H1 (cell line): ENCODE measurements around the gene IFT81.

Experiments used
- ASH2L ChIP-seq: fragments of 200-600, 300-600 bp; sonication (generic); IDR thresholded peaks from one replicate; pipeline ENCODE4 v1.7.1; 2017; ENCODE audit warnings: low read length
- CEBPB ChIP-seq: IDR thresholded peaks from 2 replicates; pipeline ENCODE4 v1.6.1; 2012; ENCODE audit warnings: low read depth, low read length
- EGR1 ChIP-seq: IDR thresholded peaks from 2 replicates; pipeline ENCODE4 v1.6.1; 2011; ENCODE audit warnings: low read depth, low read length, borderline replicate concordance
- GABPA ChIP-seq: IDR thresholded peaks from 2 replicates; pipeline ENCODE4 v1.6.1; 2011; ENCODE audit warnings: mild to moderate bottlenecking, low read length, moderate library complexity, borderline replicate concordance; ENCODE audit not compliant: insufficient read depth
- HDAC2 ChIP-seq, 2 experiments: fragments of 300-600 bp in 1 of 2; sonication (generic) in 1 of 2; IDR thresholded peaks; 2 replicates each; pipeline ENCODE4 v1.6.1; 2011 to 2012; ENCODE audit warnings: low read depth in 2 of 2, low read length in 2 of 2, mild to moderate bottlenecking in 2 of 2, moderate library complexity in 2 of 2, borderline replicate concordance in 1 of 2, inconsistent platforms in 1 of 2
- POLR2AphosphoS5 ChIP-seq: IDR thresholded peaks from 2 replicates; pipeline ENCODE4 v1.6.1; 2011; ENCODE audit warnings: low read depth, low read length
- RFX5 ChIP-seq: IDR thresholded peaks from 2 replicates; pipeline ENCODE4 v1.6.1; 2011; ENCODE audit warnings: low read depth, low read length, improper control_type of control experiment, borderline replicate concordance
- RXRA ChIP-seq: IDR thresholded peaks from 2 replicates; pipeline ENCODE4 v1.6.1; 2011; ENCODE audit warnings: low read depth, mild to moderate bottlenecking, low read length, moderate library complexity; ENCODE audit not compliant: insufficient read depth
- SIX5 ChIP-seq: IDR thresholded peaks from 2 replicates; pipeline ENCODE4 v1.6.1; 2011; ENCODE audit warnings: mild to moderate bottlenecking, low read depth, low read length
- TAF1 ChIP-seq: IDR thresholded peaks from 2 replicates; pipeline ENCODE4 v1.6.1; 2011; ENCODE audit warnings: mild to moderate bottlenecking, low read depth, low read length
- ZNF274 ChIP-seq: IDR thresholded peaks from 2 replicates; pipeline ENCODE4 v1.7.0; 2012; ENCODE audit warnings: low read length, borderline replicate concordance; ENCODE audit errors: extremely low read depth
- TF ChIP-seq, protein P1 (sequence below), 3 experiments: IDR thresholded peaks; 1 replicate in 2 of 3; 2 replicates in 1 of 3; pipeline versions ENCODE4 v1.5.1 to v1.6.1; 2011; ENCODE audit warnings: low read length in 3 of 3, mild to moderate bottlenecking in 3 of 3, inconsistent platforms in 2 of 3, low read depth in 1 of 3, moderate library complexity in 1 of 3; ENCODE audit not compliant: insufficient read depth in 1 of 3; ENCODE audit errors: control extremely low read depth in 1 of 3
- TF ChIP-seq, protein P2 (sequence below): IDR thresholded peaks from 2 replicates; pipeline ENCODE4 v1.6.1; 2012; ENCODE audit warnings: inconsistent platforms

DNA sequence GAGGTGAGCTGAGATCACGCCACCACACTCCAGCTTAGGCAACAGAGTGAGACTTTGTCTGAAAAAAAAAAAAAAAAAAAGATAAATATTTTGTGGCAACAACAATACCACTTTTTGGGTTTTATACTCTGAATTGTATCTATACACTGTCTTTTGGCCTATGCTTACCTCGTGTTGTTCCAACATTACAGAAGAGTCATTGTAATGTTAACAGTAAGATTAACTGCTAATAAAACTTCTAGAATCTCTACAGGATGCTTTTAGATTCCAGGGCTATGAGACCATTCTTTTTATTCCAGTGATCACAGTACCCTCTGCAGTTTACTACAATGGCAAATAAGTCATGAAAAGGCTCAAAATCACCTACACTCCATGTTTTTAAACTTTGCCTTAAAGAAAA, 11.6 kb downstream of the IFT81 start:
- TF ChIP-seq CEBPB (no peak), SIX5 (no peak), POLR2AphosphoS5 (no peak), TAF1 (no peak), ZNF274 (no peak), RXRA (no peak), GABPA (no peak), HDAC2 (IDR thresholded peaks at IDR 0.05; ENCODE audit: borderline replicate concordance in 1 of 2, low read depth in 2 of 2, low read length in 2 of 2) (no peak), ASH2L (no peak), RFX5 (no peak), EGR1 (no peak)
- TF ChIP-seq, protein P1, sequence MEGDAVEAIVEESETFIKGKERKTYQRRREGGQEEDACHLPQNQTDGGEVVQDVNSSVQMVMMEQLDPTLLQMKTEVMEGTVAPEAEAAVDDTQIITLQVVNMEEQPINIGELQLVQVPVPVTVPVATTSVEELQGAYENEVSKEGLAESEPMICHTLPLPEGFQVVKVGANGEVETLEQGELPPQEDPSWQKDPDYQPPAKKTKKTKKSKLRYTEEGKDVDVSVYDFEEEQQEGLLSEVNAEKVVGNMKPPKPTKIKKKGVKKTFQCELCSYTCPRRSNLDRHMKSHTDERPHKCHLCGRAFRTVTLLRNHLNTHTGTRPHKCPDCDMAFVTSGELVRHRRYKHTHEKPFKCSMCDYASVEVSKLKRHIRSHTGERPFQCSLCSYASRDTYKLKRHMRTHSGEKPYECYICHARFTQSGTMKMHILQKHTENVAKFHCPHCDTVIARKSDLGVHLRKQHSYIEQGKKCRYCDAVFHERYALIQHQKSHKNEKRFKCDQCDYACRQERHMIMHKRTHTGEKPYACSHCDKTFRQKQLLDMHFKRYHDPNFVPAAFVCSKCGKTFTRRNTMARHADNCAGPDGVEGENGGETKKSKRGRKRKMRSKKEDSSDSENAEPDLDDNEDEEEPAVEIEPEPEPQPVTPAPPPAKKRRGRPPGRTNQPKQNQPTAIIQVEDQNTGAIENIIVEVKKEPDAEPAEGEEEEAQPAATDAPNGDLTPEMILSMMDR (IDR thresholded peaks at IDR 0.05; ENCODE audit: control extremely low read depth in 1 of 3, insufficient read depth in 1 of 3, low read depth in 1 of 3, low read length in 3 of 3), result no peak
- TF ChIP-seq, protein P2, sequence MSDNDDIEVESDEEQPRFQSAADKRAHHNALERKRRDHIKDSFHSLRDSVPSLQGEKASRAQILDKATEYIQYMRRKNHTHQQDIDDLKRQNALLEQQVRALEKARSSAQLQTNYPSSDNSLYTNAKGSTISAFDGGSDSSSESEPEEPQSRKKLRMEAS, result no peak
